Gastrocnemius medialis (tissue), 4 donors: Measurements from ENCODE around the gene JSRP1.

Experiments used
- CTCF ChIP-seq, 5 experiments: fragments of 450-650 bp in 3 of 5; fragments of 200-600 bp in 2 of 5; sonication (generic) in 2 of 5; IDR thresholded peaks in 4 of 5; conservative IDR thresholded peaks in 1 of 5; 1 replicate in 4 of 5; 2 replicates in 1 of 5; pipeline ENCODE4 v1.5.1; 2016 to 2019; ENCODE audit warnings: antibody characterized with exemption in 5 of 5, mild to moderate bottlenecking in 3 of 5, moderate library complexity in 3 of 5
- POLR2A ChIP-seq, 2 donors: fragments of 450-650 bp; IDR thresholded peaks; one replicate each; pipeline ENCODE4 v1.6.1; 2017; ENCODE audit warnings: antibody characterized with exemption in 2 of 2, mild to moderate bottlenecking in 2 of 2, moderate library complexity in 2 of 2

- TF ChIP-seq POLR2A (IDR thresholded peaks at IDR 0.05) (no peak), CTCF (IDR thresholded peaks at IDR 0.05 in 4 of 5, conservative IDR thresholded peaks at IDR 0.05 in 1 of 5) (peak; percentile 44 to 68 (median 53))
Measured at GRCh38 chr19:2274931-2275535, 18.8 kb upstream of the JSRP1 start.
